Activated T-cell treated with anti-CD3 and anti-CD28 coated beads, Interleukin-2, amount 50 U/mL, for 1 hour (primary cell): ENCODE data around the gene PRKCA.

Source experiments
- DNase-seq: peaks from one replicate; pipeline ENCODE4 v3.0.0-alpha.2; 2020

PRKCA gene

GRCh38 chr17:66667090-66667489, 364.7 kb downstream of the PRKCA start:
- no peak for DNase-seq

GRCh38 chr17:66667491-66668030, 365.1 kb downstream of the PRKCA start:
- DNase-seq: peak; percentile 44

- DNase-seq: no peak
Observed at GRCh38 chr17:66670206-66670605, 367.8 kb downstream of the PRKCA start.

- DNase-seq: no peak
Observed at GRCh38 chr17:66671156-66671555, 368.7 kb downstream of the PRKCA start.

- DNase-seq: peak; percentile 43
Observed at GRCh38 chr17:66673668-66674276, 371.4 kb downstream of the PRKCA start.

GRCh38 chr17:66675273-66675990, 373.0 kb downstream of the PRKCA start:
- DNase-seq: no peak

- no peak for DNase-seq
Observed at GRCh38 chr17:66675991-66676371, 373.6 kb downstream of the PRKCA start.

GRCh38 chr17:66676421-66676820, 374.0 kb downstream of the PRKCA start:
- no peak for DNase-seq

GRCh38 chr17:66677201-66677981, 375.0 kb downstream of the PRKCA start:
- no peak for DNase-seq

GRCh38 chr17:66678061-66678460, 375.6 kb downstream of the PRKCA start:
- DNase-seq: no peak

- DNase-seq: no peak
Observed at GRCh38 chr17:66678827-66679226, 376.4 kb downstream of the PRKCA start.

GRCh38 chr17:66679631-66680517, 377.5 kb downstream of the PRKCA start:
- DNase-seq: no peak

- no peak for DNase-seq
Observed at GRCh38 chr17:66682283-66682682, 379.9 kb downstream of the PRKCA start.

GRCh38 chr17:66684261-66684660, 381.8 kb downstream of the PRKCA start:
- no peak for DNase-seq

GRCh38 chr17:66684731-66685130, 382.3 kb downstream of the PRKCA start:
- no peak for DNase-seq

- no peak for DNase-seq
Observed at GRCh38 chr17:66686601-66687000, 384.2 kb downstream of the PRKCA start.

- no peak for DNase-seq
Observed at GRCh38 chr17:66687570-66688284, 385.3 kb downstream of the PRKCA start.

- DNase-seq: no peak
Observed at GRCh38 chr17:66689221-66689620, 386.8 kb downstream of the PRKCA start.

- DNase-seq: no peak
Observed at GRCh38 chr17:66690166-66690565, 387.8 kb downstream of the PRKCA start.

- no peak for DNase-seq
Observed at GRCh38 chr17:66691644-66692420, 389.4 kb downstream of the PRKCA start.

- DNase-seq: no peak
Observed at GRCh38 chr17:66692421-66692690, 389.9 kb downstream of the PRKCA start.
